Panc1 (cell line): Measurements from ENCODE around the gene SCGB3A1. TPM values are rescaled to one million over a fixed set of nuclear protein-coding genes. Genes with fewer than 3 reads are reported as not detected.

Source experiments
- ATAC-seq: fragments of 200-7000 bp; cut with Tn5 transposase; 2 replicates; pipeline ENCODE4 v1.9.1; 2020; ENCODE audit warnings: mild to moderate bottlenecking, moderate library complexity
- BruUV-seq: library from RNA; stranded (reverse); fragments of 400-500 nt; replicated peaks from 2 replicates; lab custom pipeline; 2021; lab: Mats Ljungman, UMichigan
- CTCF ChIA-PET: fragments of 300-600 bp; sonication (Branson Sonifier 250); formaldehyde crosslinking; loops from one replicate; lab custom pipeline; 2022; ENCODE audit warnings: antibody characterized with exemption; lab: Charles Lee
- POLR2A ChIA-PET: fragments of 300-600 bp; sonication (Branson Sonifier 250); formaldehyde crosslinking; loops from one replicate; lab custom pipeline; 2022; ENCODE audit warnings: antibody characterized with exemption; lab: Charles Lee
- DNase-seq: peaks from one replicate; pipeline ENCODE4 v3.0.0-alpha.2; 2010; ENCODE audit warnings: low read depth, low spot score
- H3K27ac ChIP-seq: 2 replicates; pipeline ENCODE4 v1.5.1; 2011; ENCODE audit warnings: mild to moderate bottlenecking, low read length, inconsistent platforms
- H3K27me3 ChIP-seq: fragments of 200-500 bp; sonication (Bioruptor generic); 2 replicates; pipeline ENCODE4 v1.6.0; 2014; ENCODE audit warnings: low read length, inconsistent platforms; ENCODE audit not compliant: control insufficient read depth, insufficient read depth
- H3K36me3 ChIP-seq: fragments of 200-500 bp; sonication (Bioruptor generic); 2 replicates; pipeline ENCODE4 v1.5.1; 2014; ENCODE audit warnings: inconsistent platforms, mild to moderate bottlenecking, low read length, moderate library complexity; ENCODE audit not compliant: control insufficient read depth, insufficient read depth
- H3K4me1 ChIP-seq: 2 replicates; pipeline ENCODE4 v1.5.1; 2011; ENCODE audit warnings: inconsistent platforms, mild to moderate bottlenecking, low read length, moderate library complexity; ENCODE audit not compliant: control insufficient read depth, insufficient read depth
- H3K4me3 ChIP-seq, 2 experiments: 2 replicates each; pipeline ENCODE4 v1.5.1; 2011 to 2012; ENCODE audit warnings: low read depth in 2 of 2, low read length in 2 of 2, mild to moderate bottlenecking in 2 of 2, inconsistent platforms in 1 of 2, moderate library complexity in 1 of 2
- H3K9me3 ChIP-seq: fragments of 200-500 bp; sonication (Bioruptor generic); 2 replicates; pipeline ENCODE4 v1.5.1; 2014; ENCODE audit warnings: low read depth, mild to moderate bottlenecking, inconsistent platforms, low read length, moderate library complexity; ENCODE audit not compliant: control insufficient read depth, insufficient read depth
- POLR2AphosphoS5 ChIP-seq: IDR thresholded peaks from 2 replicates; pipeline ENCODE4 v1.6.1; 2012; ENCODE audit warnings: mild to moderate bottlenecking, low read depth, low read length, moderate library complexity
- REST ChIP-seq, 2 experiments: IDR thresholded peaks; 2 replicates each; pipeline ENCODE4 v1.6.1; 2011 to 2012; ENCODE audit warnings: low read depth in 2 of 2, control low read depth in 1 of 2, low read length in 1 of 2, mild to moderate bottlenecking in 1 of 2, moderate library complexity in 1 of 2; ENCODE audit not compliant: insufficient read depth in 1 of 2
- SIN3A ChIP-seq: IDR thresholded peaks from 2 replicates; pipeline ENCODE4 v1.6.1; 2012; ENCODE audit warnings: low read depth, mild to moderate bottlenecking, low read length, moderate library complexity, borderline replicate concordance; ENCODE audit not compliant: insufficient read depth
- TCF7L2 ChIP-seq: IDR thresholded peaks from 2 replicates; pipeline ENCODE4 v1.6.1; 2011; ENCODE audit warnings: mild to moderate bottlenecking, low read depth, low read length, inconsistent platforms
- in situ Hi-C: cut with HindIII; loops from 2 replicates; pipeline ENCODE4 v1.10.0; 2016; ENCODE audit warnings: low sequenced_read_pairs, low pct_unique_long_range_greater_than_20kb
- intact Hi-C: fragments of 100-400 bp; cut with micrococcal nuclease; formaldehyde crosslinking; loops from one replicate; pipeline ENCODE4 v1.10.0; 2022; ENCODE audit not compliant: unreplicated experiment
- total RNA-seq: library from RNA; stranded (reverse); gene quantifications from one replicate; pipeline ENCODE4 v1.2.1, GENCODE V29; 2021; ENCODE audit not compliant: unreplicated experiment
- TF ChIP-seq, protein P1 (sequence below): fragments of 450-650 bp; IDR thresholded peaks from 2 replicates; pipeline ENCODE4 v1.5.1; 2017; ENCODE audit warnings: mild to moderate bottlenecking

Gene SCGB3A1
- total RNA-seq, 1 experiment from 2014 or later, result not detected

- Histone ChIP-seq H3K9me3 (no peaks in the 10 kb centered on the region), H3K36me3 (peaks cover 5% of the 10 kb centered on the region; the same call in 1 of the 2 replicates), H3K4me3 (no peak overlapping the region), H3K27me3 (no peaks in the 10 kb centered on the region), H3K27ac (no peak overlapping the region), H3K4me1 (no peaks in the 10 kb centered on the region)
- no peak for ATAC-seq
- intact Hi-C loops, result no loop called here
- no peak for TF ChIP-seq TCF7L2
- TF ChIP-seq, protein P1, sequence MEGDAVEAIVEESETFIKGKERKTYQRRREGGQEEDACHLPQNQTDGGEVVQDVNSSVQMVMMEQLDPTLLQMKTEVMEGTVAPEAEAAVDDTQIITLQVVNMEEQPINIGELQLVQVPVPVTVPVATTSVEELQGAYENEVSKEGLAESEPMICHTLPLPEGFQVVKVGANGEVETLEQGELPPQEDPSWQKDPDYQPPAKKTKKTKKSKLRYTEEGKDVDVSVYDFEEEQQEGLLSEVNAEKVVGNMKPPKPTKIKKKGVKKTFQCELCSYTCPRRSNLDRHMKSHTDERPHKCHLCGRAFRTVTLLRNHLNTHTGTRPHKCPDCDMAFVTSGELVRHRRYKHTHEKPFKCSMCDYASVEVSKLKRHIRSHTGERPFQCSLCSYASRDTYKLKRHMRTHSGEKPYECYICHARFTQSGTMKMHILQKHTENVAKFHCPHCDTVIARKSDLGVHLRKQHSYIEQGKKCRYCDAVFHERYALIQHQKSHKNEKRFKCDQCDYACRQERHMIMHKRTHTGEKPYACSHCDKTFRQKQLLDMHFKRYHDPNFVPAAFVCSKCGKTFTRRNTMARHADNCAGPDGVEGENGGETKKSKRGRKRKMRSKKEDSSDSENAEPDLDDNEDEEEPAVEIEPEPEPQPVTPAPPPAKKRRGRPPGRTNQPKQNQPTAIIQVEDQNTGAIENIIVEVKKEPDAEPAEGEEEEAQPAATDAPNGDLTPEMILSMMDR, result no peak
- no peak for DNase-seq
- ChIA-PET CTCF (no interaction called here), POLR2A (no interaction called here)
- no TSS peak for BruUV-seq
- in situ Hi-C loops, result no loop called here
These were observed 36.0 kb downstream of the SCGB3A1 start for GRCh38 chr5:180555168-180555921.

DNA sequence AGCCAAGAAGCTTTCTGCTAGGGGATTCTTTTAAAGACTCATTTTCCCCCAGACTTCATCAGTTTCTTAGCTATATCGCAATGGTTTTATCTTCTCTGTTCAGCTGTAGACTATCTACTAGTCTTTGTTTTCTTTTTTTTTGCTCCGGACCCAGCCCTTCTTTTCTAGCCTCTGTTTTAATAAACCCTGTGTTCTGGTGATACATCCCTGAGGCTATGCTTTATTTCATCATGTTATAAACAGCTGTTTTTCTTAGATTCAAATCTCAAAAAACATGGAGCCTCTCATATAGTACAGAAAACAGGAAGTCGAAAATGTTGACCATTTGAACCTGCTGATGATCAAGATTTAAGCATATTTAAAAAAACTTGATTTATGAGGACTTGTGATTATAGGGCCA lies 37.8 kb downstream of the SCGB3A1 start:
- DNase-seq (no peak), ATAC-seq (no peak)
- intact Hi-C loops (no loop called here), in situ Hi-C loops (no loop called here)
- ChIA-PET CTCF (no interaction called here), POLR2A (no interaction called here)
- Histone ChIP-seq H3K4me1 (no peaks in the 10 kb centered on the region; the same call in 1 of the 2 replicates), H3K27me3 (no peaks in the 10 kb centered on the region), H3K36me3 (peaks cover 5% of the 10 kb centered on the region; the same call in 1 of the 2 replicates), H3K4me3 (no peak overlapping the region), H3K9me3 (no peaks in the 10 kb centered on the region), H3K27ac (no peak overlapping the region)
- no TSS peak for BruUV-seq
- TF ChIP-seq SIN3A (no peak), REST (IDR thresholded peaks at IDR 0.05; ENCODE audit: insufficient read depth in 1 of 2, low read depth in 2 of 2, low read length in 1 of 2) (no peak), POLR2AphosphoS5 (no peak), TCF7L2 (no peak)
- TF ChIP-seq, protein P1, result no peak
